ENCODE measurements around the gene DVL2. TPM values are rescaled to one million over a fixed set of nuclear protein-coding genes. Genes with fewer than 3 reads are reported as not detected.

DVL2 gene
- total RNA-seq, 1 experiment from 2014 or later, result 67.3 TPM

DNA sequence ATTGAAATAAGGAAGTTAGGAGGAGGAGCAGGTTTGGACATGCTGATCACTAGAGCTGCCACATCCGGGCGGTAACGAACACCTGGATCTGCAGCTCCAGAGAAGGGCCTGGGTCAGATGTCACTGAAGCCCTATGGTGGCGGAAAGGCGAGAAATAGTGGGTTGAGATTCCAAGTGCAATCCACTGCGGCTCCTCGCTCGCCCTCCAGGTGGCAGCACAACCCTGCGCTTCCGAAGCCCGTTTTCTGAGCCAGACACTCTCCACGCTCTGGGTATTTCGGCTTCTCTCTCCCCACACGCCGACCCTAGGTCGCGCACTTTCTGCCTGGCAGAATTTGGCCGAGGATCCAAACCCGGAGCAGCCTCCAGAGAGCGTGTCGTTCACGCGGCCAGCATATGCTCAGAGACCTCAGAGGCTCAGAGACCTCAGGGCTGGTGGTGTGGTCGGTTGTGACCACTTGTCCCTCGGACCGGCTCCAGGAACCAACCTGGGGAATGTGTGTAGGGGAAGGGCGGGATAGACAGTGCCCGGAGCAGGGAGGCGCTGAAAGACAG lies 46.3 kb upstream of the DVL2 start (continued):
- TF ChIP-seq, protein P1, sequence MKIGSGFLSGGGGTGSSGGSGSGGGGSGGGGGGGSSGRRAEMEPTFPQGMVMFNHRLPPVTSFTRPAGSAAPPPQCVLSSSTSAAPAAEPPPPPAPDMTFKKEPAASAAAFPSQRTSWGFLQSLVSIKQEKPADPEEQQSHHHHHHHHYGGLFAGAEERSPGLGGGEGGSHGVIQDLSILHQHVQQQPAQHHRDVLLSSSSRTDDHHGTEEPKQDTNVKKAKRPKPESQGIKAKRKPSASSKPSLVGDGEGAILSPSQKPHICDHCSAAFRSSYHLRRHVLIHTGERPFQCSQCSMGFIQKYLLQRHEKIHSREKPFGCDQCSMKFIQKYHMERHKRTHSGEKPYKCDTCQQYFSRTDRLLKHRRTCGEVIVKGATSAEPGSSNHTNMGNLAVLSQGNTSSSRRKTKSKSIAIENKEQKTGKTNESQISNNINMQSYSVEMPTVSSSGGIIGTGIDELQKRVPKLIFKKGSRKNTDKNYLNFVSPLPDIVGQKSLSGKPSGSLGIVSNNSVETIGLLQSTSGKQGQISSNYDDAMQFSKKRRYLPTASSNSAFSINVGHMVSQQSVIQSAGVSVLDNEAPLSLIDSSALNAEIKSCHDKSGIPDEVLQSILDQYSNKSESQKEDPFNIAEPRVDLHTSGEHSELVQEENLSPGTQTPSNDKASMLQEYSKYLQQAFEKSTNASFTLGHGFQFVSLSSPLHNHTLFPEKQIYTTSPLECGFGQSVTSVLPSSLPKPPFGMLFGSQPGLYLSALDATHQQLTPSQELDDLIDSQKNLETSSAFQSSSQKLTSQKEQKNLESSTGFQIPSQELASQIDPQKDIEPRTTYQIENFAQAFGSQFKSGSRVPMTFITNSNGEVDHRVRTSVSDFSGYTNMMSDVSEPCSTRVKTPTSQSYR (CRISPR knock-in tag; IDR thresholded peaks at IDR 0.05), result no peak
- TF ChIP-seq ERG (CRISPR knock-in tag; IDR thresholded peaks at IDR 0.05) (no peak), GRHL2 (CRISPR knock-in tag; IDR thresholded peaks at IDR 0.05; ENCODE audit: insufficient replicate concordance, severe bottlenecking) (no peak), ZSCAN18 (CRISPR knock-in tag; IDR thresholded peaks at IDR 0.05) (no peak), IRF2 (CRISPR knock-in tag; IDR thresholded peaks at IDR 0.05; ENCODE audit: borderline replicate concordance, low read depth) (no peak), NR1H2 (CRISPR knock-in tag; IDR thresholded peaks at IDR 0.05) (no peak), NFYB (CRISPR knock-in tag; conservative IDR thresholded peaks at IDR 0.05; ENCODE audit: low read depth) (no peak), ZMAT4 (CRISPR knock-in tag; IDR thresholded peaks at IDR 0.05) (no peak), CBFB (CRISPR knock-in tag; IDR thresholded peaks at IDR 0.05; ENCODE audit: low read depth) (no peak), SOX15 (CRISPR knock-in tag; IDR thresholded peaks at IDR 0.05) (no peak), ZNF219 (CRISPR knock-in tag; IDR thresholded peaks at IDR 0.05; ENCODE audit: borderline replicate concordance) (no peak), SMAD3 (CRISPR knock-in tag; IDR thresholded peaks at IDR 0.05; ENCODE audit: borderline replicate concordance) (no peak), ZNF532 (CRISPR knock-in tag; IDR thresholded peaks at IDR 0.05; ENCODE audit: borderline replicate concordance) (no peak), ETV6 (CRISPR knock-in tag; IDR thresholded peaks at IDR 0.05) (peak; percentile 87), ZNF263 (CRISPR knock-in tag; IDR thresholded peaks at IDR 0.05; ENCODE audit: low read depth) (no peak), EMX1 (CRISPR knock-in tag; IDR thresholded peaks at IDR 0.05) (no peak), ATF3 (CRISPR knock-in tag; conservative IDR thresholded peaks at IDR 0.05) (no peak)
- TF ChIP-seq, protein P2, sequence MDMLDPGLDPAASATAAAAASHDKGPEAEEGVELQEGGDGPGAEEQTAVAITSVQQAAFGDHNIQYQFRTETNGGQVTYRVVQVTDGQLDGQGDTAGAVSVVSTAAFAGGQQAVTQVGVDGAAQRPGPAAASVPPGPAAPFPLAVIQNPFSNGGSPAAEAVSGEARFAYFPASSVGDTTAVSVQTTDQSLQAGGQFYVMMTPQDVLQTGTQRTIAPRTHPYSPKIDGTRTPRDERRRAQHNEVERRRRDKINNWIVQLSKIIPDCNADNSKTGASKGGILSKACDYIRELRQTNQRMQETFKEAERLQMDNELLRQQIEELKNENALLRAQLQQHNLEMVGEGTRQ (CRISPR knock-in tag; IDR thresholded peaks at IDR 0.05), result peak; percentile 55; the same call in 1 of the 2 replicates
- TF ChIP-seq, protein P3, sequence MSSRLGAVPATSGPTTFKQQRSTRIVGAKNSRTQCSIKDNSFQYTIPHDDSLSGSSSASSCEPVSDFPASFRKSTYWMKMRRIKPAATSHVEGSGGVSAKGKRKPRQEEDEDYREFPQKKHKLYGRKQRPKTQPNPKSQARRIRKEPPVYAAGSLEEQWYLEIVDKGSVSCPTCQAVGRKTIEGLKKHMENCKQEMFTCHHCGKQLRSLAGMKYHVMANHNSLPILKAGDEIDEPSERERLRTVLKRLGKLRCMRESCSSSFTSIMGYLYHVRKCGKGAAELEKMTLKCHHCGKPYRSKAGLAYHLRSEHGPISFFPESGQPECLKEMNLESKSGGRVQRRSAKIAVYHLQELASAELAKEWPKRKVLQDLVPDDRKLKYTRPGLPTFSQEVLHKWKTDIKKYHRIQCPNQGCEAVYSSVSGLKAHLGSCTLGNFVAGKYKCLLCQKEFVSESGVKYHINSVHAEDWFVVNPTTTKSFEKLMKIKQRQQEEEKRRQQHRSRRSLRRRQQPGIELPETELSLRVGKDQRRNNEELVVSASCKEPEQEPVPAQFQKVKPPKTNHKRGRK (CRISPR knock-in tag; IDR thresholded peaks at IDR 0.05; ENCODE audit: borderline replicate concordance), result no peak
- TF ChIP-seq, protein P4, sequence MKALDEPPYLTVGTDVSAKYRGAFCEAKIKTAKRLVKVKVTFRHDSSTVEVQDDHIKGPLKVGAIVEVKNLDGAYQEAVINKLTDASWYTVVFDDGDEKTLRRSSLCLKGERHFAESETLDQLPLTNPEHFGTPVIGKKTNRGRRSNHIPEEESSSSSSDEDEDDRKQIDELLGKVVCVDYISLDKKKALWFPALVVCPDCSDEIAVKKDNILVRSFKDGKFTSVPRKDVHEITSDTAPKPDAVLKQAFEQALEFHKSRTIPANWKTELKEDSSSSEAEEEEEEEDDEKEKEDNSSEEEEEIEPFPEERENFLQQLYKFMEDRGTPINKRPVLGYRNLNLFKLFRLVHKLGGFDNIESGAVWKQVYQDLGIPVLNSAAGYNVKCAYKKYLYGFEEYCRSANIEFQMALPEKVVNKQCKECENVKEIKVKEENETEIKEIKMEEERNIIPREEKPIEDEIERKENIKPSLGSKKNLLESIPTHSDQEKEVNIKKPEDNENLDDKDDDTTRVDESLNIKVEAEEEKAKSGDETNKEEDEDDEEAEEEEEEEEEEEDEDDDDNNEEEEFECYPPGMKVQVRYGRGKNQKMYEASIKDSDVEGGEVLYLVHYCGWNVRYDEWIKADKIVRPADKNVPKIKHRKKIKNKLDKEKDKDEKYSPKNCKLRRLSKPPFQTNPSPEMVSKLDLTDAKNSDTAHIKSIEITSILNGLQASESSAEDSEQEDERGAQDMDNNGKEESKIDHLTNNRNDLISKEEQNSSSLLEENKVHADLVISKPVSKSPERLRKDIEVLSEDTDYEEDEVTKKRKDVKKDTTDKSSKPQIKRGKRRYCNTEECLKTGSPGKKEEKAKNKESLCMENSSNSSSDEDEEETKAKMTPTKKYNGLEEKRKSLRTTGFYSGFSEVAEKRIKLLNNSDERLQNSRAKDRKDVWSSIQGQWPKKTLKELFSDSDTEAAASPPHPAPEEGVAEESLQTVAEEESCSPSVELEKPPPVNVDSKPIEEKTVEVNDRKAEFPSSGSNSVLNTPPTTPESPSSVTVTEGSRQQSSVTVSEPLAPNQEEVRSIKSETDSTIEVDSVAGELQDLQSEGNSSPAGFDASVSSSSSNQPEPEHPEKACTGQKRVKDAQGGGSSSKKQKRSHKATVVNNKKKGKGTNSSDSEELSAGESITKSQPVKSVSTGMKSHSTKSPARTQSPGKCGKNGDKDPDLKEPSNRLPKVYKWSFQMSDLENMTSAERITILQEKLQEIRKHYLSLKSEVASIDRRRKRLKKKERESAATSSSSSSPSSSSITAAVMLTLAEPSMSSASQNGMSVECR (CRISPR knock-in tag; IDR thresholded peaks at IDR 0.05; ENCODE audit: borderline replicate concordance), result peak; percentile 80; the same call in 1 of the 2 replicates
